WTC11 (cell line): ENCODE data around the gene CRPPA. TPM values are rescaled to one million over a fixed set of nuclear protein-coding genes. Genes with fewer than 3 reads are reported as not detected.

Experiments
- ATAC-seq: fragments of 200-7000 bp; cut with Tn5 transposase; 2 replicates; pipeline ENCODE4 v1.10.0; 2021; ENCODE audit warnings: mild to moderate bottlenecking, moderate library complexity
- CTCF ChIA-PET: fragments of 300-600 bp; sonication (Branson Sonifier 250); formaldehyde crosslinking; loops from one replicate; lab custom pipeline; 2021; ENCODE audit warnings: antibody characterized with exemption; lab: Charles Lee
- POLR2A ChIA-PET: fragments of 350-600 bp; sonication (Branson Sonifier 250); formaldehyde crosslinking; loops from one replicate; lab custom pipeline; 2021; ENCODE audit warnings: antibody characterized with exemption; lab: Charles Lee
- DNase-seq: peaks from one replicate; pipeline ENCODE4 v3.0.0; 2021; ENCODE audit warnings: low spot score
- H3K27ac Mint-ChIP-seq: 2 replicates; pipeline ENCODE4 v1.8.0; 2021; ENCODE audit warnings: mixed read lengths
- H3K27me3 Mint-ChIP-seq: 2 replicates; pipeline ENCODE4 v1.8.0; 2021; ENCODE audit warnings: low read depth, mild to moderate bottlenecking, moderate library complexity, mixed read lengths
- H3K36me3 Mint-ChIP-seq: 2 replicates; pipeline ENCODE4 v1.8.0; 2021; ENCODE audit warnings: mixed read lengths
- H3K4me1 Mint-ChIP-seq: 2 replicates; pipeline ENCODE4 v1.8.0; 2022; ENCODE audit warnings: mixed read lengths
- H3K4me3 Mint-ChIP-seq: 2 replicates; pipeline ENCODE4 v1.8.0; 2021; ENCODE audit warnings: mild to moderate bottlenecking, moderate library complexity, mixed read lengths
- H3K9me3 Mint-ChIP-seq: 2 replicates; pipeline ENCODE4 v1.8.0; 2021; ENCODE audit warnings: mixed read lengths
- AFF4 ChIP-seq: sonication (generic); formaldehyde crosslinking; IDR thresholded peaks from 2 replicates; pipeline ENCODE4 v1.8.1; 2023; ENCODE audit warnings: mild to moderate bottlenecking, missing genetic modification reagents, borderline replicate concordance
- AR ChIP-seq: fragments of 250-450 bp; sonication (Bioruptor Pico); IDR thresholded peaks from 2 replicates; pipeline ENCODE4 v1.9.0; 2021; ENCODE audit warnings: mild to moderate bottlenecking
- ATF1 ChIP-seq: sonication (generic); formaldehyde crosslinking; IDR thresholded peaks from 2 replicates; pipeline ENCODE4 v1.8.1; 2023; ENCODE audit warnings: mild to moderate bottlenecking, moderate library complexity, missing genetic modification reagents
- ATF2 ChIP-seq: sonication (generic); formaldehyde crosslinking; IDR thresholded peaks from 2 replicates; pipeline ENCODE4 v1.8.1; 2022; ENCODE audit warnings: low read depth, missing genetic modification reagents, borderline replicate concordance
- ATF6 ChIP-seq: sonication (generic); formaldehyde crosslinking; IDR thresholded peaks from 2 replicates; pipeline ENCODE4 v1.8.1; 2023; ENCODE audit warnings: mild to moderate bottlenecking, missing genetic modification reagents
- CBFB ChIP-seq: sonication (generic); formaldehyde crosslinking; IDR thresholded peaks from 2 replicates; pipeline ENCODE4 v1.8.1; 2022; ENCODE audit warnings: mild to moderate bottlenecking, low read depth, missing genetic modification reagents
- E2F1 ChIP-seq: sonication (generic); formaldehyde crosslinking; IDR thresholded peaks from 2 replicates; pipeline ENCODE4 v1.8.0; 2022; ENCODE audit warnings: mild to moderate bottlenecking, missing genetic modification reagents
- E2F5 ChIP-seq: sonication (generic); formaldehyde crosslinking; IDR thresholded peaks from 2 replicates; pipeline ENCODE4 v1.8.1; 2022; ENCODE audit warnings: mild to moderate bottlenecking, moderate library complexity, missing genetic modification reagents
- IRF1 ChIP-seq: sonication (generic); formaldehyde crosslinking; IDR thresholded peaks from 2 replicates; pipeline ENCODE4 v1.8.0; 2023; ENCODE audit warnings: missing genetic modification reagents
- KAT7 ChIP-seq: sonication (generic); formaldehyde crosslinking; IDR thresholded peaks from 2 replicates; pipeline ENCODE4 v1.8.1; 2023; ENCODE audit warnings: missing genetic modification reagents, mild to moderate bottlenecking, borderline replicate concordance
- MAX ChIP-seq: sonication (generic); formaldehyde crosslinking; IDR thresholded peaks from 2 replicates; pipeline ENCODE4 v1.8.0; 2022; ENCODE audit warnings: mild to moderate bottlenecking, missing genetic modification reagents
- NR1H2 ChIP-seq: sonication (generic); formaldehyde crosslinking; IDR thresholded peaks from 2 replicates; pipeline ENCODE4 v1.9.0; 2021; ENCODE audit warnings: mild to moderate bottlenecking, moderate library complexity, missing genetic modification reagents
- NR2C2 ChIP-seq: sonication (generic); formaldehyde crosslinking; IDR thresholded peaks from 2 replicates; pipeline ENCODE4 v1.8.0; 2022; ENCODE audit warnings: mild to moderate bottlenecking, missing genetic modification reagents
- SOX15 ChIP-seq: fragments of 250-450 bp; sonication (Bioruptor Pico); IDR thresholded peaks from 2 replicates; pipeline ENCODE4 v1.9.0; 2021; ENCODE audit warnings: mild to moderate bottlenecking
- TEAD1 ChIP-seq: sonication (generic); formaldehyde crosslinking; IDR thresholded peaks from 2 replicates; pipeline ENCODE4 v1.8.0; 2022; ENCODE audit warnings: mild to moderate bottlenecking, missing genetic modification reagents
- TP53 ChIP-seq: sonication (generic); formaldehyde crosslinking; IDR thresholded peaks from 2 replicates; pipeline ENCODE4 v1.8.1; 2023; ENCODE audit warnings: mild to moderate bottlenecking, missing genetic modification reagents
- USF2 ChIP-seq: sonication (generic); formaldehyde crosslinking; IDR thresholded peaks from 2 replicates; pipeline ENCODE4 v1.8.1; 2023; ENCODE audit warnings: mild to moderate bottlenecking, missing genetic modification reagents, moderate library complexity
- ZBTB21 ChIP-seq: sonication (generic); formaldehyde crosslinking; IDR thresholded peaks from 2 replicates; pipeline ENCODE4 v1.8.1; 2023; ENCODE audit warnings: mild to moderate bottlenecking, missing genetic modification reagents, borderline replicate concordance
- ZNF219 ChIP-seq: sonication (generic); formaldehyde crosslinking; IDR thresholded peaks from 2 replicates; pipeline ENCODE4 v1.8.0; 2023; ENCODE audit warnings: missing genetic modification reagents, mild to moderate bottlenecking, borderline replicate concordance
- ZSCAN18 ChIP-seq: fragments of 250-450 bp; sonication (Bioruptor Pico); IDR thresholded peaks from 2 replicates; pipeline ENCODE4 v2.1.2; 2022; ENCODE audit warnings: mild to moderate bottlenecking, moderate library complexity
- total RNA-seq: library from RNA; stranded (reverse); gene quantifications from 3 replicates; pipeline ENCODE4 v1.2.3, GENCODE V29; 2021

CRPPA gene
- total RNA-seq, 1 experiment from 2014 or later: 0.87 TPM

- TF ChIP-seq USF2 (CRISPR knock-in tag) (no peak), AFF4 (CRISPR knock-in tag) (no peak), ATF2 (CRISPR knock-in tag) (no peak), ZBTB21 (CRISPR knock-in tag) (no peak)
These were observed 15.0 kb upstream of the CRPPA start (continued) for GRCh38 chr7:16436306-16436705.

GRCh38 chr7:16433568-16434122, 12.3 kb upstream of the CRPPA start:
- Mint-ChIP-seq H3K4me3 (no peak overlapping the region), H3K27me3 (no peaks in the 10 kb centered on the region), H3K4me1 (no peaks in the 10 kb centered on the region), H3K36me3 (no peaks in the 10 kb centered on the region), H3K27ac (no peak overlapping the region), H3K9me3 (no peaks in the 10 kb centered on the region)
- ChIA-PET CTCF (interaction anchor here (0.9 to 7.6 kb wide), 3 partner anchors 12 to 164 kb away, joined by 3 to 57 read pairs (median 5); partner anchors contain the start of gene CRPPA), POLR2A (no interaction called here)
- DNase-seq (no peak), ATAC-seq (no peak)
- TF ChIP-seq ZSCAN18 (CRISPR knock-in tag) (no peak), ZNF219 (CRISPR knock-in tag) (no peak), AR (CRISPR knock-in tag) (no peak), E2F5 (CRISPR knock-in tag) (no peak), E2F1 (CRISPR knock-in tag) (no peak), KAT7 (no peak), IRF1 (CRISPR knock-in tag) (no peak), CBFB (CRISPR knock-in tag) (no peak), ATF6 (CRISPR knock-in tag) (no peak), TP53 (no peak), NR2C2 (CRISPR knock-in tag) (no peak), MAX (CRISPR knock-in tag) (no peak), ATF1 (CRISPR knock-in tag) (no peak), TEAD1 (no peak), SOX15 (CRISPR knock-in tag) (no peak), NR1H2 (CRISPR knock-in tag) (no peak)
